Measurements from ENCODE around the gene TXNDC12. TPM values are rescaled to one million over a fixed set of nuclear protein-coding genes. Genes with fewer than 3 reads are reported as not detected.

Gene TXNDC12
- total and polyA plus RNA-seq, 9 of the 15 experiments (the other 6 are each of a cell fraction or from before 2014, with no cell fraction given) = 17.0 to 60.8 (median 37.8) TPM

GRCh38 chr1:52056163-52056936, 1.4 kb upstream of the TXNDC12 start, which contains the start of gene BTF3L4 (continued):
- TF ChIP-seq ZFP91 (CRISPR knock-in tag; IDR thresholded peaks at IDR 0.05) = 0 out of 2 replicates have a peak, but pooled peaks have one; percentile 57
- peak; percentile 67; the same call in 1 of the 2 replicates for TF ChIP-seq ZNF431 (CRISPR knock-in tag; IDR thresholded peaks at IDR 0.05)
- TF ChIP-seq YY1 (IDR thresholded peaks at IDR 0.05; ENCODE audit: borderline replicate concordance in 1 of 3, control insufficient read depth in 1 of 3, extremely low read depth in 1 of 3, insufficient read depth in 3 of 3, insufficient read length in 1 of 3, insufficient replicate concordance in 2 of 3, low read depth in 1 of 3, low read length in 2 of 3) = peak; percentile 72 to 93 (median 91)
- TF ChIP-seq ZNF76 (CRISPR knock-in tag; IDR thresholded peaks at IDR 0.05; ENCODE audit: borderline replicate concordance) = no peak
- TF ChIP-seq HDGF (IDR thresholded peaks at IDR 0.05) = no peak
- TF ChIP-seq STAT5A (IDR thresholded peaks at IDR 0.05; ENCODE audit: borderline replicate concordance, low read length) = no peak; the same call in 1 of the 2 replicates
- TF ChIP-seq FUS (optimal IDR thresholded peaks at IDR 0.05; ENCODE audit: low read depth, low read length) = no peak
- no peak for TF ChIP-seq ZNF263 (CRISPR knock-in tag; IDR thresholded peaks at IDR 0.05; ENCODE audit: borderline replicate concordance)
- TF ChIP-seq, protein P1, sequence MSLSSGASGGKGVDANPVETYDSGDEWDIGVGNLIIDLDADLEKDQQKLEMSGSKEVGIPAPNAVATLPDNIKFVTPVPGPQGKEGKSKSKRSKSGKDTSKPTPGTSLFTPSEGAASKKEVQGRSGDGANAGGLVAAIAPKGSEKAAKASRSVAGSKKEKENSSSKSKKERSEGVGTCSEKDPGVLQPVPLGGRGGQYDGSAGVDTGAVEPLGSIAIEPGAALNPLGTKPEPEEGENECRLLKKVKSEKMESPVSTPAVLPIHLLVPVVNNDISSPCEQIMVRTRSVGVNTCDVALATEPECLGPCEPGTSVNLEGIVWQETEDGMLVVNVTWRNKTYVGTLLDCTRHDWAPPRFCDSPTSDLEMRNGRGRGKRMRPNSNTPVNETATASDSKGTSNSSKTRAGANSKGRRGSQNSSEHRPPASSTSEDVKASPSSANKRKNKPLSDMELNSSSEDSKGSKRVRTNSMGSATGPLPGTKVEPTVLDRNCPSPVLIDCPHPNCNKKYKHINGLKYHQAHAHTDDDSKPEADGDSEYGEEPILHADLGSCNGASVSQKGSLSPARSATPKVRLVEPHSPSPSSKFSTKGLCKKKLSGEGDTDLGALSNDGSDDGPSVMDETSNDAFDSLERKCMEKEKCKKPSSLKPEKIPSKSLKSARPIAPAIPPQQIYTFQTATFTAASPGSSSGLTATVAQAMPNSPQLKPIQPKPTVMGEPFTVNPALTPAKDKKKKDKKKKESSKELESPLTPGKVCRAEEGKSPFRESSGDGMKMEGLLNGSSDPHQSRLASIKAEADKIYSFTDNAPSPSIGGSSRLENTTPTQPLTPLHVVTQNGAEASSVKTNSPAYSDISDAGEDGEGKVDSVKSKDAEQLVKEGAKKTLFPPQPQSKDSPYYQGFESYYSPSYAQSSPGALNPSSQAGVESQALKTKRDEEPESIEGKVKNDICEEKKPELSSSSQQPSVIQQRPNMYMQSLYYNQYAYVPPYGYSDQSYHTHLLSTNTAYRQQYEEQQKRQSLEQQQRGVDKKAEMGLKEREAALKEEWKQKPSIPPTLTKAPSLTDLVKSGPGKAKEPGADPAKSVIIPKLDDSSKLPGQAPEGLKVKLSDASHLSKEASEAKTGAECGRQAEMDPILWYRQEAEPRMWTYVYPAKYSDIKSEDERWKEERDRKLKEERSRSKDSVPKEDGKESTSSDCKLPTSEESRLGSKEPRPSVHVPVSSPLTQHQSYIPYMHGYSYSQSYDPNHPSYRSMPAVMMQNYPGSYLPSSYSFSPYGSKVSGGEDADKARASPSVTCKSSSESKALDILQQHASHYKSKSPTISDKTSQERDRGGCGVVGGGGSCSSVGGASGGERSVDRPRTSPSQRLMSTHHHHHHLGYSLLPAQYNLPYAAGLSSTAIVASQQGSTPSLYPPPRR (CRISPR knock-in tag; IDR thresholded peaks at IDR 0.05; ENCODE audit: borderline replicate concordance) = no peak
- no peak for TF ChIP-seq SETDB1 (IDR thresholded peaks at IDR 0.05; ENCODE audit: low read length)
- no peak; the same call in none of the 2 replicates for TF ChIP-seq FOXP1 (CRISPR knock-in tag; IDR thresholded peaks at IDR 0.05)
- peak; percentile 80 for TF ChIP-seq BCOR (IDR thresholded peaks at IDR 0.05)
- TF ChIP-seq, protein P2, sequence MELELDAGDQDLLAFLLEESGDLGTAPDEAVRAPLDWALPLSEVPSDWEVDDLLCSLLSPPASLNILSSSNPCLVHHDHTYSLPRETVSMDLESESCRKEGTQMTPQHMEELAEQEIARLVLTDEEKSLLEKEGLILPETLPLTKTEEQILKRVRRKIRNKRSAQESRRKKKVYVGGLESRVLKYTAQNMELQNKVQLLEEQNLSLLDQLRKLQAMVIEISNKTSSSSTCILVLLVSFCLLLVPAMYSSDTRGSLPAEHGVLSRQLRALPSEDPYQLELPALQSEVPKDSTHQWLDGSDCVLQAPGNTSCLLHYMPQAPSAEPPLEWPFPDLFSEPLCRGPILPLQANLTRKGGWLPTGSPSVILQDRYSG (tag; conservative IDR thresholded peaks at IDR 0.05; ENCODE audit: low read depth) = no peak
- no peak for TF ChIP-seq EHMT2 (IDR thresholded peaks at IDR 0.05)
- TF ChIP-seq HDAC2 (IDR thresholded peaks at IDR 0.05) = peak; percentile 81
- no peak for TF ChIP-seq ZNF696 (CRISPR knock-in tag; conservative IDR thresholded peaks at IDR 0.05)
- TF ChIP-seq, protein P3, sequence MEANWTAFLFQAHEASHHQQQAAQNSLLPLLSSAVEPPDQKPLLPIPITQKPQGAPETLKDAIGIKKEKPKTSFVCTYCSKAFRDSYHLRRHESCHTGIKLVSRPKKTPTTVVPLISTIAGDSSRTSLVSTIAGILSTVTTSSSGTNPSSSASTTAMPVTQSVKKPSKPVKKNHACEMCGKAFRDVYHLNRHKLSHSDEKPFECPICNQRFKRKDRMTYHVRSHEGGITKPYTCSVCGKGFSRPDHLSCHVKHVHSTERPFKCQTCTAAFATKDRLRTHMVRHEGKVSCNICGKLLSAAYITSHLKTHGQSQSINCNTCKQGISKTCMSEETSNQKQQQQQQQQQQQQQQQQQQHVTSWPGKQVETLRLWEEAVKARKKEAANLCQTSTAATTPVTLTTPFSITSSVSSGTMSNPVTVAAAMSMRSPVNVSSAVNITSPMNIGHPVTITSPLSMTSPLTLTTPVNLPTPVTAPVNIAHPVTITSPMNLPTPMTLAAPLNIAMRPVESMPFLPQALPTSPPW (CRISPR knock-in tag; IDR thresholded peaks at IDR 0.05) = peak; percentile 92
- no peak for TF ChIP-seq ZNF79 (CRISPR knock-in tag; IDR thresholded peaks at IDR 0.05; ENCODE audit: low read depth)
